Endometrial microvascular endothelial cells (primary cell): ENCODE measurements around the gene FNBP1L. TPM values are rescaled to one million over a fixed set of nuclear protein-coding genes. Genes with fewer than 3 reads are reported as not detected.
"Not testable (repeated sequence)": the region's sequence is repeated elsewhere in the genome, so short reads cannot be mapped to it uniquely, and the experiment has no call there.

Source experiments
- in situ Hi-C: cut with HindIII; loops from 2 replicates; pipeline ENCODE4 v1.10.0; 2017; ENCODE audit warnings: low sequenced_read_pairs, low pct_unique_long_range_greater_than_20kb; ENCODE audit errors: inconsistent ontology term
- total RNA-seq: library from RNA; depleted of rRNA; stranded (reverse); fragments of >200 nt; gene quantifications from one replicate; pipeline ENCODE4 v1.2.3, GENCODE V29; 2015; ENCODE audit errors: inconsistent ontology term

The FNBP1L gene
- total RNA-seq, 1 donor from 2014 or later: 27.9 TPM

DNA sequence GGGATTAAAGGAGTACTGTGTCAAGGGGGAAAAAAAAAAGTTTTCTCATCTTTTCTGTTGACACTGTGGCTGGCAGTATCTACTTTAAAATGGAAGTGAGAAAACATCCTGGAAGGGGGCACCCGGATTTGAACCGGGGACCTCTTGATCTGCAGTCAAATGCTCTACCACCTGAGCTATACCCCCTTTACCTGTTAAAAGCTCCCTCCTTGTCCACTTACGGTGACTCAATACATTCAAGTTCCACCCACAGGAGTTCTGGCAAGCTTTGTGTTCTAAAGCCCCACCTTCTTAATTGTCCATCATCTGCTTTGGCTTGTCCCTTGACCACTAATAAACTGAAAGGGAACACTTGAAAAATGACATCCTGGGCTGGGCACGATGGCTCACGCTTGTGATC, 68.2 kb downstream of the FNBP1L start:
- in situ Hi-C loops: no loop called here

DNA sequence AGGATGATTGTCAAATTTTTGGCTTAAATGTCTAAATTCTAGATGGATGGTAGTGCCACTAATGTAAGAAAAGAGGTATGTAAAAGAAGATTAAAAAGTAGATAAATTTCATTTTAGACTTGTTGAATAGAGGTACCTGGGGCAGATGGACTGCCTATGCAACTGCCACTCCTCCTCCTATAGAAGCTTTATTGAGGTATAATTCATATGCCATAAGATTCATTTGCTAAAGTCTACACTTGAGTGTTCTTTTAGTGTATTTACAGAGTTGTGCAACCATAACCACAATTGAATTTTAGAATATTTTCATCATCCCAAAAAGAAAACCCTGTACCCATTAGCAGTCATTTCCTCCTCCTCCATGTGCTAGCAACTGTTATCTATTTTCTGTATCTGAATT, 70.6 kb downstream of the FNBP1L start:
- in situ Hi-C loops: no loop called here

DNA sequence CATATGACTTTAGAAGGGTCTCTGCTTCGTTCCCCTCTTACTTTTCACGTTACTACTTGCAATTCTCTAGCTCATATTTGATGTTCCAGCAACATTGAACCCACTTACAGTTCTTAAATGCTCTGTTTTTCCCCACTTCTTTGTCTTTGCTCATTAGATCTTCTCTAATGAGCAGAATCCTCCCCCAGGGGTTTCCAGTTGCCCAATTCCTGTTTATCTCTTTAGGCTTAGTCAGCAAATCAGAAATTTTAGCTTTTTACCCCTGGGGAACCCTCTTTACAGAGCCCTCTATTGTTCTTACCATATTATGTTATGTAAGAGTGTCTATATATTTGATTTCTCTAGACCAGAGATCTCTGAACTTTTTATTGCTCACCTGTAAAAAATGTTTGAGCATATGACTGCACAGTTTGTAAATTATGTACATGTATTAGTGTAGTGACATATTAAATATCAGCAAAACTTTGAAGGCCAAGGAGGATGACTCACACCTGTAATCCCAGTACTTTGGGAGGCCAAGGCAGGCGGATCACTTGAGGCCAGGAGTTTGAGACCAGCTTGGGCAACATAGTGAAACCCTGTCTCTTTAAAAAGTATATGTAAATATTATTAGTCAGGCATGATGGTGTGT, 71.4 kb downstream of the FNBP1L start:
- in situ Hi-C loops: no loop called here

DNA sequence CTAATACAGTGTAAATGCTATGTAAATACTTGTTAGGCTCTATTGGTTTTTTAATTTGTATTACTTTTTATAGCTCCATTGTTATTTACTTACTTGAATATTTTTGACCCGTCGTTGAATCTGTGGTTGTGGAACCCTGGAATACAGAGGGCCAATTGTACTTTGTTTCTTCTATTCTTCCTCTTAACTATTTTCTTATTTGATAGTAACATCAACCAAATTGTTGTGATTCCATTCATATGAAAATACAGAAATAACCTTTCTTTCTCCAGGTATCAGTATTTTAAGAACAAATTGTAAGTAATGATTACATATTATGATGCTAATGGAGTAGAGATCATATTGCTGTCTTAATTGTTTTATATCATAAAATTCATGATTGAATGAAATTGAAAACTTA, 73.7 kb downstream of the FNBP1L start:
- in situ Hi-C loops: no loop called here

DNA sequence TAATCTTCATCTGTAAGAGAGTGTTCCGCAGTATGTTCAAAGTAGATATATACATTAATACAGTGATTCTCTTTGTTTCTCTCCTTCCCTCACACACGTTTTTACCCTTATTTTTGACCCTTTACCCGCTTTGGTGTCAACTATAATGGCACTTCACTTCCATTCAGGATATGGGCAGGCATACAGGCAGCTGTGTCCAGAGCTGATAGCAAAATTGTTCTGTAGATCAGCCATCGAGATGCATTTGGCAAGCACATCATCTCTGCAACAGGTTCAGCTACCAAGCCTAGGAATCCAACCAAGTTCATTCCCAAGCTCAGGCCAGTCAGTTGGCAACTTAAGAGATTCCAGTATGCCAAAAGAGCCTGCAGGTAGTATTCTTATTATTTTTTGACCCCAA, 74.8 kb downstream of the FNBP1L start:
- in situ Hi-C loops: no loop called here

DNA sequence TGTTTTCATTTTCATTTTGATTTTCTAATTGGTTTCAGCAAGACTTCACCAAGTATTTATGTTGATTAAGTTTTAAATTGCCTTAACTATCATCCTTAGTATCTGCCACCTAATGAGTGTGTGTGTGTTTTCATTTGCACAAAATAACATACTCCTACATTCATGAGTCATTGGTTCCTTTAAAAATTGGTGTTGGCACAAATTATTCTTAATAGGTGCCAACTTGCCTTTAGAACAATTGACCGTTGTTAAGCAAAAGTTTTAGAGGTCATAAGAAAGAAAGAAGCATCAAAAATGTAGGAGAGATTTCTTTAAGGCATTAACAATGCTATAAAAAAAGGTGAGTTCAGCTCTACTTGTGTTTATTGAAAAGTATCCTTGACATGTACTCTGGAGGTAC, 77.5 kb downstream of the FNBP1L start:
- in situ Hi-C loops: no loop called here

DNA sequence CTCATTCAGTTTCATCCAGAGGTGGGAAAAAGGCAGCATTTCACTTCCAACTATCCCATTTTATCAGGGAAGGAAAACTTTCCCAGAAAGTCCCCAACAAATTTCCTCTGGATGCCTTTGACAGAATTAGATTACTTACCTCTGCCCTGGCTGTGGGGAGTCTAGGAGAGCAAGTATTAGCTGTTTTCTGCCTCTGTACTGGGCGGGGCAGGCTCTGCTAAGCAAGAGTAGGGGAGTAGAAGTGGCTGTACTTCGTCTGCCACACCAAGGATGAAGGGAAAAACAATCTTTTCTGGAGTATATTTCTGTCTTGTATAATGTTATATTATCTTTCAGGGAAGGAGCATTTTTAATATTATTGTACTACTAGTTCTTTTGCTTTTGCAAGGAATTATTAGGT, 78.5 kb downstream of the FNBP1L start:
- in situ Hi-C loops: no loop called here

DNA sequence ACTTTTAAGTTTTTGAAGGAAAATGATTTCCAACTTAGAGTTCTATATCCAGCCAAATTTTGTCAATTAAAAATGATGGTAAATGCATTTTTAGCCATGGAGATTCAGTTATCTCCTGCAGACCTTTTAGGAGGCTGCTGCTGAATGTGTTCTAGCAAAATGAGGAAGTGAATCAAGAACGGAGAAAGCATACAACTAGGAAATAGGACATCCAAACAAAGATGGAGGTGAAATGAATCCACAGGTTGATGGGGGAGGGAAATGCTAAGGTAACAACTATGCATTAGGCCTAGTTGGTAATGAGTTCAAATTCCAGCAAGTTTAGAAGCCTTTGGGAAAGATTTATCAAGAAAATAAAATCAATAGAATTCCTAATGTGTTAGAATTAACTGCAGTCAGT, 80.5 kb downstream of the FNBP1L start:
- in situ Hi-C loops: no loop called here

DNA sequence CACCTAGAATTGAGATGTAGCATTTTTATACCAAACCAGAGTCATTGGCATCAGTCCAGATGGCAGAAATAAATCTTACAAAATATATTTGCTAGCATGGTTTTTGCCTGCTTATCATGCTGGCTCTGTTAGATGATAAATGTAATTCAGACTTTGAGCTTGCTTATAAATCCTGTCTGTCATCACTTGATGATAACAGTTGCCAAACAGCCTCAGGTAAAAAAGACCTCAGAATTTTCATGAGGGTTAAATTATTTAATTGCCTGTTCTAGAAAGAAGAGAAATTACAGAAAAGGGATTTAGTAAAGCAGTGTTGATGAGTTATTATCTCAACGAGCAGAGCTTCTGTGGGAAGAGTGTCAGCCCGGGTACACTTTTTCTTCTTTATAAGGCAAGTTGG, 83.3 kb downstream of the FNBP1L start:
- in situ Hi-C loops: no loop called here

DNA sequence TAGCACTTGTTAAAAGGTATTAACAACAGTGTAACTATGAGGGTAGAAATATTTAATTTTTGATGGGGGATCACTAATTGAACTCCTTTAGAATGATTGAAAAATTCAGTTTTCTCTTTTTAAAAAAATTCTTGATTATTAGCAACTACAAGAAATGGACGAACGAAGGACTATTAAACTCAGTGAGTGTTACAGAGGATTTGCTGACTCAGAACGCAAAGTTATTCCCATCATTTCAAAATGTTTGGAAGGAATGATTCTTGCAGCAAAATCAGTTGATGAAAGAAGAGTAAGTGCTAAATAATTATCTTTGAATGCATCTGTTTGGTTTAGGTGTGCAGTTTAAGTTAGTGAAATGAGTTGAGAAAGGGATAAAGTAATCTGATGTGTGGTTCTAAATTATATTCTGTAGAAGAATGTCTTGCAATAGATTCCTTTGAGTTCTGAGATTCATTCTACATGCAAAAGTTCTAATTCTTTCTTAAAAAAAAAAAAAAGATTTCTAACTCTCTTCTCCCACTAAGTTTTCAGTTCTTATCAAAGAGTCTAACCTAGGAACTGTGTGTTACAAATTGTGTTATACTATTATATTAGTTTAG, 85.0 kb downstream of the FNBP1L start:
- in situ Hi-C loops: no loop called here

DNA sequence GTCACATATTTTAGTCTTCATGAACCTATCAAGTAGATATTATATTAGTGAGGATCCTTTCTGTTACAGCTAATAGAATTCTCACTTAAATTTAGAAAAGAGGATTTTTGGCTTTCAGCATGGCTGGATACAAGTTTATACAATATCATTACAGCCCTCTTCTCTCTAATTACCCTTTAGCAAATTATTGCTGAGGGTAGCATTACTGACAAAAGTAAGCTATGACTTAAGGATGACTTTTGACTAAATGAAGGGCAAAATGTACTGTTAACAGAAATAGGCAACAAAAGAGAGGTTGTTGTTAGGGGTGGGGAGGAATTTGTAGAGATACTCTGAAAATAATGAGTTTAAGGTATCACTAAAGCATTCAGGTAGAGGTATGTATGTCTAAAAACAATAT, 85.8 kb downstream of the FNBP1L start:
- in situ Hi-C loops: no loop called here

DNA sequence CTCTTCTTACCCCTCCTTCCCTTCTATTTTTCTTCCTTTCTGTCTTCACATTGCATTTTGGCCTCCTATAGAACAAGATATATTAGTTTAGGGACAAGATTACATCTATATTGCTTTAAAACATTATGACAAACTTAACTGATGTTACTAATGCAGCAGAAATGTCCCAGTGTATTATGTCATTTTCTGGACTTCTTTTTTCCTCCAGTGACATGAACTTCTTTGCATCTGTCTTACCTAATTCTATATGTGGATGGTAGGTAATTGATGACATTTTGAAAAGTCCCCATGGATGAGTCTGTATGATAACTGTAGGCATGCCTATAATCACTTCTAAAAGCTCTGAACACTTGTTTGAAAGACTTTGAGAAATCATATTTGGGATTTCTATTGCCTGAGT, 89.5 kb downstream of the FNBP1L start:
- in situ Hi-C loops: no loop called here

DNA sequence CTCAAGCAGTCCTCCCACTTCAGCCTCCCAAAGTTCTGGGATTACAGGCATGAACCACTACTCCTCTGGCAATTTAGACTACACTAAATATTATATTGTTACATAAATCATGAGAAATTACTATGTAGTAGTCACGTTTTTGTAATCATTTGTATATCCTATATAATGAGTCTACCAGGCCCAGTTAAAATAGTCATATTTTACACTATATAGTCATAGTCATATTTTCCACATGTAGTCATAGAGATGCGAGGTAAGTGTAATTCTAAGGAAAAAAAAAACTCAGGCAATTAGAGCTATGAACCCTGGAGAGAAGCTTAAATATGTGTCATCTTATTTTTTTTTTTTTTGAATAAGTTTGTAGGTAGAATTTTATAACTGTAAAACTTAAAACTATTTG, 90.0 kb downstream of the FNBP1L start:
- in situ Hi-C loops: no loop called here

DNA sequence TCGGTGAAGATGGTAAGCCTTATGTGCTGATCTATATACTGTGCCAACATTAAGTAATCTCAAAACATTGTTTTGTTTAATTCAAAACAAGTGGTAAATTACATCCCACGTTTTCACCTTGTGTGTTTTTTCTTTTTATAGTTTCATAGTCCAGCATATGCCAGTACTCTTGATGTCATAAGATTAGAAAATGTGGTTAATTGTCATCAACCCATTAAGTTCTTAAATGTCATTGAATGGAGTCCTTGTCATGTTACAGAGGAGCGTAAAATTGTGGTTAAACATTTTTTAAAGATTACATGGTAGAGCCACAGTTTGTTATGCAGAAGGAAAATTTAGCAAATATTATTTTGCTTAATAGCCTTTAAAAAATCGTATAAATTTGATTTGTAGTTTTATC, 93.1 kb downstream of the FNBP1L start:
- in situ Hi-C loops: no loop called here

DNA sequence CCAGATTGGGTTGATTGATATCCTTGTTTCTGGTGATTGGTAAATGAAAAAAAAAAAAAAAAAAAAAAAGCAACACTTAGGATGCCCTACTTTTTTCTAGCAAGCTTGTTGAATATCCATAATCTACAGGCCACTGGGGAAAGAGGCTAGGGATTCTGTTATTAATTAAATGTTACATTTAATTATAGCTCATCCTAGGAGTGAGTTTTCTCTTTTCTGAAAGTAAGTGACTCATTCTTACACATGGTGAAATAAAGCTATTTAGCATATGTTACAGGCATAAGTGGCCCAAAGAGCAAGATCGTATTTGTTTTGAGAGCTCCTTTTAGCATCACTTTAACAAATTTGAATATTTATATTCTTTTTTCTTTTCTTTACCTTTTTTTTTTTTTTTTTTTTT, 94.5 kb downstream of the FNBP1L start:
- in situ Hi-C loops: no loop called here

DNA sequence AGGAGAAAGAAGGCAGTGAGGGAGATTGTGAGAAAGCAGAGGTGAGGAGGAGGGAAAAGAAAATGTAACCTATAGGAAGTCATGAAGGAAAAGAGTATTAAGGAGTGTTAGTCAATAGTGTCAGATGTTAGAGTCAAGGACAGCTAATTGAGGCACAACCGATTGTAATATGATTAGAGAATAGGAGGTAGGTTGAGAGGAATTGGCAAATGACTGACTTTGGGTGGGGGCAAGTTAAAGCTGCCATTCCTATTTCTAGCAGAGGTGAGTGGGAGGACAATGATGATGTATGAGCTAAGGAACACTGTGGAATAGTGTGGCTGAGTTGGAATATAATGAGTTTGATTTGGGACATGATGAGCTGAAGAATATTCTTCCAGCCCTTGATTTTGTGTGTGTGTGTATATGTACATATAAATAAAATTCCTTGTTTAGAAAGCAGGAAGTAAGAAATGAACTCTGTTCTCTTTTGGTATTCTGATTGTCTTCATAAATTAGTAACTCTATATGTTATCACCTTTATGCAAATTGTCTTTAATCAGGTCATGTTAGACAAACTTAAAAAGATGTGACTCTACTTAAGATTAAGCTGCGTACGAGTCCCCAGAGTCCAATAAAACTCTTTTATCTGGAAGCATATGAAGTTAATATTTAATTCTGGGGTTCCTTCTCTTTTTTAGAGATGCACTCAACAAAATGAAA, 98.4 kb downstream of the FNBP1L start:
- in situ Hi-C loops: no loop called here

DNA sequence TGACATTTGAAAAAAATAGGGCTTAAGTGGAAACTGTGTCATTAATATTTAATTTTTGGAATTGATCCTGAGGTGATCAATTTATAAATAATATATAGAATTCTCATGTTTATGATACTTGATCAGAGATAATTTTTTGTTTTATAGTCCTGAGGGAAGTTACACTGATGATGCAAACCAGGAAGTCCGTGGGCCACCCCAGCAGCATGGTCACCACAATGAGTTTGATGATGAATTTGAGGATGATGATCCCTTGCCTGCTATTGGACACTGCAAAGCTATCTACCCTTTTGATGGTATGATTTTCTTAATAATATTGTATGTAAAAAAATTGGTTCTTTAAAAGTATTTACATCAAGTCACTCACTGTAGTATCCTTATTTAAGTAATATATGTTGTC, 101.2 kb downstream of the FNBP1L start:
- in situ Hi-C loops: no loop called here

DNA sequence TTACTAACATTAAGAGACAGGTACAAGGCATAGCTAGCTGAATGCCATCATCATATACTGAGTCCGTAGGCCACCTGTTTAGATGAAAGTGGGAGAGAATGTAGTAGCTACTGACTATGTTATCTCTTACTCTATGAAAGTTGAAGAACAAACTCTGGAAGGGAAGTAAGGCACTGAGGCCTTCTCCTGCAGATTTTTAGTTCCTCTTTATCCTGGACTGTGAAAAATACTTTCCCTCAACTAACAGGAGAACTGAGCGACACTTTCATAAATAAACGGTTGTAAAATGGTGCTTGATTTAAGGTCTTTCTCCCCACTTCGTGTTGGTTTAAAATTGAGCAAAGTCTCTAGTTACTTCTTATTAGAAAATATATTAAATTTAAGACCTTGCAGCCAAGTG, 101.9 kb downstream of the FNBP1L start:
- in situ Hi-C loops: no loop called here

DNA sequence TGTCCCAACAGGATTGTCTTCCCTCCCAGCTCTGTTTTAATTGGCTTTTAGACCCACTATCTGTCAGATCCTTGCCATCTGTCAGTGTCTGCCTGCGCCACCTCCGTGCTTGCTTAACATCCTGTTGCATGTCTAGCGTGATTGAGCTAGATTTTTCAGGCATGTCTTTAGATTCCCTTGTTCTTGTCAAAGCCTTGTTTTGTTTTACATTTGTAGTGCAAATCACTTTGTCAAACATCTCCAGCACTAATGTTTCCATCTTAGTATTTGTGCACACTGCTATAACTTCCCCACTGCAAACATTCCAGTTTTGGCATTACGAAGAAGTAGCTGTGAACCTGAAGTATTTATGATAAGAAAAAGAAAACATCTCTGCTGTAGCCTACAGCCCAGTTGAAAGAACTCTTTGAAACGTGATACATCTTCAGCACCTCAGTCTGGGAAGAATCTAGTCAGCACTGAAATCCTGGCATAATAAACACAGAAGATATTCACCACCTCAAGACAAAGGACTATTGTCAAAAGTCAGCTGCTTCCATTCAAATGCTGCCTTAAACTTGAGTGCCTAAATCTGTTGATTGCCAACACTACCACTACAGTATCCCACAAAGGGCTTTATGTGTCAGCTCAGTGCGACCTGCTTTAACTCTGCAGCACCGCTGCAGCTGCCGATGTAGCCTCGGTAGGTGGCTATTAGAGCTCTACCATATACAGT, 105.0 kb downstream of the FNBP1L start:
- in situ Hi-C loops: no loop called here

DNA sequence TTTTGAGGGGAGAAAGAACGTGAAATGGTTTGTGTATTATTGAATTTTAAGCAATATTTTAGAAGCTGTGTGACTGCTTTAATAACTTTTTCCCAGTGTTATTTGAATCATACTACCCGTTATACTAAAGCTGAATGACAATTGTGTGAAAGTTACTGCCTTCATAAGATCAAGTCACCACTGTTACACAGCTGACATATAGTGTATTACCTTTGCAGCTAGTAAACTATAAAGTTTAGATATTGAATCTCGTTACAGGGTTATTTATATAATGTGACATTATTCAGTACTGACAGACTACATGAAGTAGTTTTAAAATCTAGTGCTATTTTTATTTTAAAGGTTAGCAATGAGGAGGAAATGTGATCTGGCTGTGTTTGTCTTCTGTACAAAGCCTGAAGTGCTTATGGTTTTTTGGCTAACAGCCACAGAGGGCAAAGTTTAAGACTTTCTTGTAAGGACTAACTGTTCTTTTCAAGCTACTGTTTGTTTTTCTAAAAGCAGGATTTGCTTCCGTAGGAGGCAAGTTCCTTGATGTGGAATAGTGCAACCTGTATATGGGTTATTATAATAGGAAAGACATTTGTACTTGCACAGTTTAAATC, 106.1 kb downstream of the FNBP1L start:
- in situ Hi-C loops: not testable (repeated sequence)
